Stimulated activated CD4-positive, alpha-beta T cell treated with anti-CD3 and anti-CD28 coated beads, Interleukin-12 subunit alpha, Interleukin-12 subunit beta, amount 100 ng/mL, for 4 hours (primary cell): ENCODE data around the gene KCNJ6.

Experiments used
- DNase-seq: peaks from one replicate; pipeline ENCODE4 v3.0.0-alpha.2; 2020

The KCNJ6 gene

GRCh38 chr21:37861561-37861960 is 54.7 kb downstream of the KCNJ6 start:
- DNase-seq: no peak

DNA sequence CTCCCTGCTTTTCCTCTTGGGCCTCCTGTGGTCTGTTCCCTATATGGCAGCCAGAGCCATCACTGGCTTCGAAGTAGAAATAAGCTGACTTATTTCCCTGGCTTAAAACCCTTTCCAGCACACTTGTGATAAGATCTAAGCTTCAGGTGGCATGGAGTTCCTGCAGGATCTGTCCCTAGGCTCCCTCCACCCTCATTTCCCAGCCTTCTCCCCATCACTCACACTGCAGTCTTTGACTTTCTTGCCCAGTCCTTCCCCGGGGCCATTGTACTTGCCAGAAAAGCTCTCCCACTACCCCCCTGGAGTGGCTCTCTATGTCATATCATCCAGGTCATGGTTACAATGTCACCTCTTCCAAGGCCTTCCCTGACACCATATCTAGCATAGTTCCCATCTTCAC is 55.8 kb downstream of the KCNJ6 start:
- no peak for DNase-seq

- no peak for DNase-seq
Measured at GRCh38 chr21:37855647-37856625, 60.3 kb downstream of the KCNJ6 start.

DNA sequence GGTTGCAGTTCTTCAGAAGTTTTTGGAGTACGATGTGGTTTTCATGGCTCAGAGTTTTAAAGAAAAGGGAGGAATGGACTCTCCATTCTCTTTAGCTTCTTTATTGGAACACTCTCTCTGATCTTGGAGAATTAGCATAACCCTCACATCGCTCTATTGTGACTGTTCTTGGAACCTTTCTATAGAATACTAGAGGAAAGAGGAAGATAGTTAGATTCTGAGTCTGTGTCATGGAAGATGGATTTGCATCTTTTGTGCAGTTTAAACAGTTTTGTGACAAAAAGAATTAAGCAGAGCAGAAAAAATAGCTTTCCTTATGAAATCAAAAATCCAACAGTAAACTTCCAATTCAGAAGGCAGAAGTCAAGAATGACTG is 61.0 kb downstream of the KCNJ6 start:
- no peak for DNase-seq

DNA sequence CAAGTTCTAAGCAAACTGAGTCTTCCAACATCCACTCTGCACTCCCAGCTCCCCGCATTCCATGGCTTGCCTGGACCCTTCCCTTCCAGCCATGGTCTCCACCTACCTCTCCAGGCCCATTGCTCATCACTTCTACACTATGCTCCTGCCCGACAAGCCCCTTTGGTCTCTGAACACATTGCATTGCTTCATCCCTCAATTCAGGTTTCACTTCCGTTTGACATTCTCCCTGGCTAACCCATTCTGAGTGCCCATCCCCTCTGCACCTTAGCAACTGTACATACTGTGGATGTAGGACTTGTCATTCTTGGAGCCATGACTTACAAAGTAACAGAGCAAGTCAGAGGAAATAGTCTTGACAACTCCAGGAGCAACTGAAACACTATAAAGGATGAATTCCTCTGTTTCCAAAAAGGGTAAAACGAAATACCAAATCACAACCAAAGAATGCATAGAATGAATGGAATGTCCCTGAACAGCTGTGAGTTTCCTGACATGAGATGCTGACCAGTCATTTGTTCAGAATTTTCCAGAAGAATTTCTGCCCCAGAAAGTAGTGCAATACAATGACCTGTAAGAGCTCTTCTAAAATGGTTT is 66.7 kb downstream of the KCNJ6 start:
- DNase-seq: no peak

- DNase-seq: no peak
Measured at GRCh38 chr21:37848721-37849490, 67.4 kb downstream of the KCNJ6 start.

GRCh38 chr21:37845535-37845934 is 70.7 kb downstream of the KCNJ6 start:
- no peak for DNase-seq

DNA sequence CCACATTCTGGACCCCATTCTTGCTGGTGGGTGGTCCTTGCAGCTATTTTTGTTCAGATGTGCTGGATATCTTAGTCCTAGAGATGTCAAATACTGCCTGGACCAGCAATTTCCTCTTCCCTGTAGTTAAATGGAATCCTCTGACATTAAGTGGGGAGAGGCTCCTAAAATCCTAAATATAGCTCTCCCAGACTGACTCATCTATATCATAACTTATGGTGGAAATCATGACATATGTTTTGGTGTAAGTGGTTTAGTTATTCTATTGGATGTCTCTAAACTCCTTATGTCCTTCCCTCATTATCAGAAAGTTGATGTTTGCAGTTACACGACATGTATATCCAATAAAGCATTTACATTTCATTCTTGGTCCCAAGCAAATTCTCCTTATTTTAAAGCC is 73.1 kb downstream of the KCNJ6 start:
- no peak for DNase-seq

GRCh38 chr21:37842163-37842919 is 73.9 kb downstream of the KCNJ6 start:
- no peak for DNase-seq

DNA sequence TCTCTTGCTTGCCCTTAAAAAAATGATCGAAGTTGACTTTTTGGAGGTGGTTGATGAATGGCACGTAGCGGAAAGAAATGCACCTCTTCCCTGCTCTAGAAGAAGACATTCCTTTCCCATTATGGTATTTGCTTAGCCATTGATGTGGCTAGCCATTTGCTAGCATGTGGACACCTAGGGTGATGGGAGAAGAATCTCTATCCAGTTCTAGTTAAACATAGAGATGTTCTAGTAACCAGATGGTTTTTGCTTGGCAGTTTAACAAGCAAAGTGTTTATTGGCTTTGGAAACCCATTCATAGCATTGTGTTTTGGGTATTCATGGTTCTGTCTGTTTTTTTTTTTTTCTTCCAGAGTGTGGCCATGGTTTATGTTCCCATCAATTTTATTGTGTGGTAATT is 78.9 kb downstream of the KCNJ6 start:
- no peak for DNase-seq

GRCh38 chr21:37835481-37835880 is 80.8 kb downstream of the KCNJ6 start:
- no peak for DNase-seq

DNA sequence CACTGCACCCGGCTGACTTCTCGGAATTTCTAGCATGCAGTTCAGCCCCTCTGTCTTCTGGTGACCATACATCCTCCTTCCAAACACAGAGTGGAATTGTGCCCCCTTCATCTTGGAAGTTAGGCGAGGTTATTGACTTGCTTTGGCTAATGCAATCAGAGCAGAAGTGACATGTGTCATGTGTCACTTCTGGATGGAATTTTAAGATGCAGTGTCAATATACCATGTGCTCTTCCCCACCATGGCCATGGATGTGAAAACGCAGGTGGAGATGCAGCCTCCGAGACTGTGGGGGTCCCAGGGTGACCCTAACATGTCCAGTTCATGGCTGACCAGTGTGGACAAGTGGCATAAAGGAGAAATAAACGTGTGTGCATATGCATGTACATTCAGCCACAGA is 83.0 kb downstream of the KCNJ6 start:
- DNase-seq: no peak

DNA sequence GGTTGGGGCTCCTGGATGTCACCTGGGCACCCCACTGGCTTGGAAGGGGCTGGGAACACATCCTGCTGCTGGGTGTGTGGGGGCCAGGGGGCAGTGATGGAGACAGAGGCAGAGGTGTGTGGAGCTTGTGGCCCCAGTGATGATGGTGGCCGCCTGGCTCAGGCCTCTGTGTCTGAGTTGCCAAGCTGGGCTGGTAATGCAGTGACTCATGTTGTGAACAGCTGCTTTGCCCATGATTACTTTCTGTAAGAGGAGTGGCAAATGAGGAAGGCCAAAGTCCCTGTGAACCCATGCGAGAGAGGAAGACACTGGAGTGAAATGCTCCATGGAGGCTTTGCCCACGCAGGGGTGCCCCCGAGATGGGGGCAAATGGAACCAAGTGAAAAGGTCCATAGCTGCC is 86.8 kb downstream of the KCNJ6 start:
- no peak for DNase-seq

DNA sequence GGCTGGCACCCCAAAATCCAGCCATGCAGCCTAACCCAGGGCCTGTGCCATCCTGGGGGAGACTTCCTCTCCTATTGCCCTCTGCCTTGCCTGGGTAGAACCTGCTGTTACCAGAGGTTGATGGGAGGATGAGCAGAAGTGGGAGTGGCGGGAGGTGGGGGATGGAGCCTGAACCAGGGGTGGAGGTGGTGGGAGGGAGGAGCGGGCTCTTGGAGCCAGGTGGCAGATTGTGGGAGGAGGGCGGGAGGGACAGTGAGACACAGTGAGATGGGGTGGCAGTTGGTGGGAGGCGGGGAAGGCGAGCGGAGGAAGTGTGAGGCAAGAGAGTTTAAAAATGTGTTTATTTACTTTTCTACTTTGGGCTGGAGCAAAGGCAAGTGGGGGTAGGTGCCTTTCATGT is 87.3 kb downstream of the KCNJ6 start:
- DNase-seq: no peak

DNA sequence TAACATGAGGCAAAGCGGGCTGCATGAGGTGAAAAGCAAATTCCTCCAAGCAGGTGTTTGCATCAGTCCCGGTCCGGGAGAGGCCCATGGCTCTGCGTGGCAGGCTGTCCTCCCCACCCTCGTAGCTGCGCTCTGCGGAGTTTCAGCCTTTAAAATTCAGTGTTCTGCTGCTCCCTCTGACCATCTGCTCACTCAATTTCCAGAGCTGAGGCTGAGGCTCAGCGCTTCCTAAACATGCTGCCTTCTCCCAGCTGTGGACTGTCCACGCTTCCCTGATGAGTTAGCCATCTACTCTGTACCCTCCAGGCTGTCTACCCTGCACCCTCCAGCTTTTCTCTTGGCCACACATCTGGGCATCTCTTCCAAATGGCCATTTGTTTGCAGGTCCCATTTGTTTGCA is 87.7 kb downstream of the KCNJ6 start:
- DNase-seq: no peak

DNA sequence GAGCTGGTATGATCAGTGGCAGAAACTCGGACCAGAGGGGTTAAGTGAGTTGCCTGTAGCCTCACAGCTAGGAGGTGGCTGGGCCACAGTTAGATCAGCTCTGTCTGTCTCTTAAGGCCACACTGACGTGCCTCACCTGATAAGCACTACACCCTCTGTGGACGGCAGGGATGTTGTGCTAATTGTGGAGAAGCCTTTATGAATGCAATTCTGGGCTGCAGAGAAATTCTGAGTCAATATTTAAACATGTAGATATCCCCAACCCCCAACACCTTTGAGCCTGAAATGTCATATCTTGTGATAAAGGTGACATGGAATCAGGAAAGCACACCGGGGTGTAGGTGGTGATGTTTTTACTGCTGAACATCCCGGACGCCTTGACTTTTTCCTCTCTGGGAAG is 88.3 kb downstream of the KCNJ6 start:
- DNase-seq: no peak

DNA sequence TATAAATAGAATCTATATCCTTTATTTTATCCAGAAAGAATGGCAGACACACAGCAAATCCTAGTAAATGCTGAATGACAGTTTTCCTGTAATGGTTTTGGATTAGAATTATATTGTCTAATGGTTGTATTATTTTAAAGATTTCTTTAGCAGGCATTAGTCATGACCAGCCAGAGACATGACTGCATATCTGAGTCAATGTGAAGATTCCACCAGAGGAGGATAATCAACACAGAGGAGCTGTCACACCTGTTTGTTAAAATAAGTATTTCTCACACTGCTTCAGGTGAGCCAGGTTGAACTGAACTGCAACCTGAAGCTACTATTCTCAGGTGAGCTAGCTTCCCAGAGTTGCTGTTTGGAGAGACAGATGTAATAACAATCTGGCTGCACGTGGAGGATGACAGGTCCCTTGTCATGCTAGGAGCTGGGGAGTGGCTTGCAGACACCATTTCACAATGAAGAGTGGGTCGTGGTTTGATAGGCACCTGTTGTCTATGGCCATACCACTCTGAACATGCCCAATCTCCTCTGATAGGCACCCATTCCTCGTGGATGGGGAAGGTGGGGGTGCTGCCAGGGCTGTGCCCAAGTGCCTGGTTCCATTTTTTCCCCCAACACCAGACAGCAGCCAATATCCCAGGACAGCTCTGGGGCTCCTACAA is 94.3 kb downstream of the KCNJ6 start:
- no peak for DNase-seq

- DNase-seq: no peak
Measured at GRCh38 chr21:37821092-37821491, 95.2 kb downstream of the KCNJ6 start.

GRCh38 chr21:37819372-37819771 is 96.9 kb downstream of the KCNJ6 start:
- DNase-seq: no peak

- no peak for DNase-seq
Measured at GRCh38 chr21:37817242-37817641, 99.0 kb downstream of the KCNJ6 start.

DNA sequence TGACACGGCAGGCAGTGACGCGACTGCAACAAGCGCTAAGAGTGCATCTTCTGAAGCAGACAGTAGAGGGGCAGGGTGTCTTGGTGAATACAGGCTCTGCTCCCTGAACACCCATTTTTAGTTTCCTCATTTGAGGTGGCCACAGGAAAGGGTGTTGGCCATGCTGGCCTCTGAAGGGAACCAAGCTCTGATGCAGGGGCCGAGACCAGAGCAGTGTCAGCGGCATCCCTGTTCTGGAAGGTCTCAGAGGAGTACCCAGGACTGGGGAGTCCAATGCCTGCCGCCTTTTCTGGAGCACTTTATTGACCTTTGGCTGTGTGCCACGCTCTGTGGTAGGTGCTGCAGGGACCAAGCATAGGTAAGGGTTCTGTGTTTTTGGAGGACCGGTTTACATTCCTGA is 100.4 kb downstream of the KCNJ6 start:
- DNase-seq: no peak

- DNase-seq: no peak
Measured at GRCh38 chr21:37811711-37812110, 104.5 kb downstream of the KCNJ6 start.
